ENCODE data around the gene EMX2.

The EMX2 gene

GRCh38 chr10:117544711-117545140, 2.2 kb downstream of the EMX2 start:
- DNase-seq (ENCODE audit: low read depth in 2 of 2), result no peak

- DNase-seq (ENCODE audit: low read depth in 2 of 2), result no peak
Measured at GRCh38 chr10:117545141-117546019, 2.8 kb downstream of the EMX2 start.

GRCh38 chr10:117546020-117546580, 3.6 kb downstream of the EMX2 start:
- DNase-seq (ENCODE audit: low read depth in 2 of 2), result no peak

GRCh38 chr10:117546581-117547015, 4.1 kb downstream of the EMX2 start:
- DNase-seq (ENCODE audit: low read depth in 2 of 2), result no peak

- DNase-seq (ENCODE audit: low read depth in 2 of 2), result no peak
Measured at GRCh38 chr10:117547016-117547715, 4.6 kb downstream of the EMX2 start.

- no peak for DNase-seq (ENCODE audit: low read depth in 2 of 2)
Measured at GRCh38 chr10:117547716-117548668, 5.4 kb downstream of the EMX2 start.

GRCh38 chr10:117549100-117549585, 6.6 kb downstream of the EMX2 start:
- DNase-seq (ENCODE audit: low read depth in 2 of 2), result no peak

- no peak for DNase-seq (ENCODE audit: low read depth in 2 of 2)
Measured at GRCh38 chr10:117550076-117550475, 7.5 kb downstream of the EMX2 start.

- DNase-seq (ENCODE audit: low read depth in 2 of 2), result no peak
Measured at GRCh38 chr10:117550599-117551329, 8.2 kb downstream of the EMX2 start.

GRCh38 chr10:117551330-117552155, 9.0 kb downstream of the EMX2 start:
- DNase-seq (ENCODE audit: low read depth in 2 of 2), result no peak

- DNase-seq (ENCODE audit: low read depth in 2 of 2), result no peak
Measured at GRCh38 chr10:117552156-117552631, 9.6 kb downstream of the EMX2 start.

GRCh38 chr10:117552701-117553141, 10.2 kb downstream of the EMX2 start:
- no peak for DNase-seq (ENCODE audit: low read depth in 2 of 2)

- no peak for DNase-seq (ENCODE audit: low read depth in 2 of 2)
Measured at GRCh38 chr10:117553142-117553814, 10.7 kb downstream of the EMX2 start.

- no peak for DNase-seq (ENCODE audit: low read depth in 2 of 2)
Measured at GRCh38 chr10:117553815-117554172, 11.2 kb downstream of the EMX2 start.

- no peak for DNase-seq (ENCODE audit: low read depth in 2 of 2)
Measured at GRCh38 chr10:117554241-117554814, 11.8 kb downstream of the EMX2 start.

- DNase-seq (ENCODE audit: low read depth in 2 of 2), result no peak
Measured at GRCh38 chr10:117555017-117555416, 12.5 kb downstream of the EMX2 start.

GRCh38 chr10:117555863-117556262, 13.3 kb downstream of the EMX2 start:
- DNase-seq (ENCODE audit: low read depth in 2 of 2), result no peak

GRCh38 chr10:117556356-117556755, 13.8 kb downstream of the EMX2 start:
- no peak for DNase-seq (ENCODE audit: low read depth in 2 of 2)

GRCh38 chr10:117559712-117560111, 17.2 kb downstream of the EMX2 start:
- DNase-seq (ENCODE audit: low read depth in 2 of 2), result no peak

All from stimulated activated CD8-positive, alpha-beta memory T cell treated with anti-CD3 and anti-CD28 coated beads, Interleukin-2, amount 100 ng/mL, for 48 hours (primary cell).